MM.1S (cell line): ENCODE measurements around the gene CRNN.

ENCODE experiments used
- DNase-seq: peaks from one replicate; pipeline ENCODE4 v3.0.0-alpha.2; 2015
- H2AFZ ChIP-seq: fragments of 300-600 bp; sonication (generic); 2 replicates; pipeline ENCODE4 v1.6.0; 2016; ENCODE audit warnings: antibody characterized with exemption, low read length
- H3F3A ChIP-seq: fragments of 300-600 bp; sonication (generic); 2 replicates; pipeline ENCODE4 v1.6.1; 2016; ENCODE audit warnings: mild to moderate bottlenecking, antibody characterized with exemption, low read length, moderate library complexity, mixed read lengths; ENCODE audit not compliant: insufficient read depth
- H3K27ac ChIP-seq: fragments of 300-600 bp; sonication (generic); 2 replicates; pipeline ENCODE4 v1.5.1; 2016; ENCODE audit warnings: mild to moderate bottlenecking, low read length
- H3K27me3 ChIP-seq: fragments of 300-600 bp; sonication (generic); replicated peaks from 2 replicates; pipeline ENCODE4 v1.6.0; 2016; ENCODE audit warnings: low read length; ENCODE audit not compliant: insufficient read depth
- H3K36me3 ChIP-seq: fragments of 300-600 bp; sonication (generic); replicated peaks from 2 replicates; pipeline ENCODE4 v1.6.1; 2016; ENCODE audit warnings: mild to moderate bottlenecking, low read length, mixed read lengths; ENCODE audit not compliant: insufficient read depth
- H3K4me1 ChIP-seq: fragments of 300-600 bp; sonication (generic); 2 replicates; pipeline ENCODE4 v1.6.1; 2016; ENCODE audit warnings: low read length, mixed read lengths
- H3K4me2 ChIP-seq: fragments of 300-600 bp; sonication (generic); 2 replicates; pipeline ENCODE4 v1.6.0; 2016; ENCODE audit warnings: low read depth, low read length
- H3K4me3 ChIP-seq: fragments of 300-600 bp; sonication (generic); 2 replicates; pipeline ENCODE4 v1.5.1; 2016; ENCODE audit warnings: low read length, mixed read lengths
- H3K79me2 ChIP-seq: fragments of 300-600 bp; sonication (generic); 2 replicates; pipeline ENCODE4 v1.6.1; 2016; ENCODE audit warnings: mixed run types, low read length, mixed read lengths
- H3K9ac ChIP-seq: fragments of 300-600 bp; sonication (generic); 2 replicates; pipeline ENCODE4 v1.6.1; 2016; ENCODE audit warnings: low read length, mixed read lengths
- H3K9me2 ChIP-seq: fragments of 300-600 bp; sonication (generic); replicated peaks from 2 replicates; pipeline ENCODE4 v1.6.1; 2016; ENCODE audit warnings: mild to moderate bottlenecking, low read length, mixed read lengths; ENCODE audit not compliant: insufficient read depth
- H3K9me3 ChIP-seq: fragments of 300-600 bp; sonication (generic); replicated peaks from 2 replicates; pipeline ENCODE4 v1.6.1; 2016; ENCODE audit warnings: mild to moderate bottlenecking, low read length, mixed read lengths; ENCODE audit not compliant: insufficient read depth
- H4K20me1 ChIP-seq: fragments of 300-600 bp; sonication (generic); 2 replicates; pipeline ENCODE4 v1.6.1; 2016; ENCODE audit warnings: mild to moderate bottlenecking, low read length, moderate library complexity, mixed read lengths; ENCODE audit not compliant: insufficient read depth
- CTCF ChIP-seq: fragments of 300-600 bp; sonication (generic); IDR thresholded peaks from 2 replicates; pipeline ENCODE4 v1.5.1; 2016; ENCODE audit warnings: antibody characterized with exemption, low read length, mixed read lengths
- EZH2 ChIP-seq: fragments of 300-600 bp; sonication (generic); optimal IDR thresholded peaks from 2 replicates; pipeline ENCODE3; 2017; ENCODE audit warnings: low read depth, mild to moderate bottlenecking, antibody characterized with exemption, low read length, mixed read lengths
- EZH2phosphoT487 ChIP-seq: fragments of 300-600 bp; sonication (generic); IDR thresholded peaks from 2 replicates; pipeline ENCODE4 v1.6.1; 2018; ENCODE audit warnings: antibody characterized with exemption, low read length

CRNN gene

GRCh38 chr1:152449661-152450060, 35.6 kb upstream of the CRNN start:
- H2AFZ ChIP-seq = no peak overlapping the region
- H3K4me2 ChIP-seq = peak overlapping the region; percentile 36
- no peaks in the 10 kb centered on the region for H3K36me3 ChIP-seq
- H3K79me2 ChIP-seq = no peaks in the 10 kb centered on the region
- TF ChIP-seq EZH2 (no peak), EZH2phosphoT487 (no peak), CTCF (no peak)
- H3K9me2 ChIP-seq = no peaks in the 10 kb centered on the region
- H3K27ac ChIP-seq = no peak overlapping the region
- no peak overlapping the region for H3K4me3 ChIP-seq
- H3K4me1 ChIP-seq = peaks cover 35% of the 10 kb centered on the region
- H3K27me3 ChIP-seq = peaks cover 5% of the 10 kb centered on the region; the same call in 1 of the 2 replicates
- H3K9me3 ChIP-seq = no peaks in the 10 kb centered on the region
- no peaks in the 10 kb centered on the region for H4K20me1 ChIP-seq
- peaks cover 16% of the 10 kb centered on the region for H3F3A ChIP-seq
- DNase-seq = peak; percentile 48
- no peak overlapping the region for H3K9ac ChIP-seq

- no peak overlapping the region for H3K4me3 ChIP-seq
- H3K27ac ChIP-seq = no peak overlapping the region
- peaks cover 16% of the 10 kb centered on the region for H3F3A ChIP-seq
- H2AFZ ChIP-seq = no peak overlapping the region
- no peaks in the 10 kb centered on the region for H3K36me3 ChIP-seq
- peaks cover 35% of the 10 kb centered on the region for H3K4me1 ChIP-seq
- no peak overlapping the region; the same call in 1 of the 2 replicates for H3K4me2 ChIP-seq
- H3K9me3 ChIP-seq = no peaks in the 10 kb centered on the region
- peaks cover 4% of the 10 kb centered on the region; the same call in 1 of the 2 replicates for H3K27me3 ChIP-seq
- no peaks in the 10 kb centered on the region for H4K20me1 ChIP-seq
- TF ChIP-seq EZH2phosphoT487 = no peak
- TF ChIP-seq EZH2 = no peak
- TF ChIP-seq CTCF = no peak
- no peaks in the 10 kb centered on the region for H3K9me2 ChIP-seq
- DNase-seq = no peak
- H3K79me2 ChIP-seq = no peaks in the 10 kb centered on the region
- no peak overlapping the region for H3K9ac ChIP-seq
Observed at GRCh38 chr1:152448496-152448895, 34.4 kb upstream of the CRNN start.

GRCh38 chr1:152448095-152448494, 34.0 kb upstream of the CRNN start:
- Histone ChIP-seq H3K9me2 (no peaks in the 10 kb centered on the region), H3K36me3 (no peaks in the 10 kb centered on the region), H3K79me2 (no peaks in the 10 kb centered on the region), H3F3A (peaks cover 16% of the 10 kb centered on the region), H2AFZ (no peak overlapping the region), H3K4me1 (peaks cover 35% of the 10 kb centered on the region), H3K9ac (no peak overlapping the region), H3K9me3 (no peaks in the 10 kb centered on the region), H3K4me3 (no peak overlapping the region), H4K20me1 (no peaks in the 10 kb centered on the region), H3K4me2 (no peak overlapping the region), H3K27ac (no peak overlapping the region), H3K27me3 (peaks cover 4% of the 10 kb centered on the region; the same call in 1 of the 2 replicates)
- TF ChIP-seq EZH2 (no peak), EZH2phosphoT487 (no peak)
- peak; percentile 80 for DNase-seq

- no peaks in the 10 kb centered on the region for H3K9me2 ChIP-seq
- H3K36me3 ChIP-seq = no peaks in the 10 kb centered on the region
- peaks cover 4% of the 10 kb centered on the region; the same call in 1 of the 2 replicates for H3K27me3 ChIP-seq
- no peaks in the 10 kb centered on the region for H3K79me2 ChIP-seq
- no peak overlapping the region for H3K9ac ChIP-seq
- H3K4me3 ChIP-seq = no peak overlapping the region
- H2AFZ ChIP-seq = no peak overlapping the region
- DNase-seq = no peak
- H3K4me1 ChIP-seq = peaks cover 35% of the 10 kb centered on the region
- no peaks in the 10 kb centered on the region for H3K9me3 ChIP-seq
- H3F3A ChIP-seq = peaks cover 16% of the 10 kb centered on the region
- H3K27ac ChIP-seq = no peak overlapping the region
- no peak overlapping the region for H3K4me2 ChIP-seq
- H4K20me1 ChIP-seq = no peaks in the 10 kb centered on the region
- no peak for TF ChIP-seq EZH2
Observed at GRCh38 chr1:152447484-152447883, 33.4 kb upstream of the CRNN start.
